GM23248 (cell line): ENCODE results near the gene MS4A10. TPM values are rescaled to one million over a fixed set of nuclear protein-coding genes. Genes with fewer than 3 reads are reported as not detected.

Experiments
- DNase-seq: peaks from one replicate; pipeline ENCODE4 v3.0.0-alpha.2; 2015
- H2AFZ ChIP-seq: fragments of 200-600 bp; sonication (generic); 2 replicates; pipeline ENCODE4 v1.6.1; 2016; ENCODE audit warnings: antibody characterized with exemption
- H3F3A ChIP-seq: fragments of 200-600 bp; sonication (generic); 2 replicates; pipeline ENCODE4 v1.6.1; 2016; ENCODE audit warnings: mild to moderate bottlenecking, antibody characterized with exemption, mixed run types; ENCODE audit not compliant: insufficient read depth
- H3K27ac ChIP-seq: fragments of 200-600 bp; sonication (generic); 2 replicates; pipeline ENCODE4 v1.5.1; 2016; ENCODE audit warnings: mild to moderate bottlenecking
- H3K27me3 ChIP-seq: fragments of 200-600 bp; sonication (generic); replicated peaks from 2 replicates; pipeline ENCODE4 v1.6.1; 2016; ENCODE audit warnings: mild to moderate bottlenecking; ENCODE audit not compliant: insufficient read depth
- H3K36me3 ChIP-seq: fragments of 200-600 bp; sonication (generic); 2 replicates; pipeline ENCODE4 v1.6.1; 2016; ENCODE audit warnings: low read depth, mild to moderate bottlenecking
- H3K4me1 ChIP-seq: fragments of 200-600 bp; sonication (generic); 2 replicates; pipeline ENCODE4 v1.6.1; 2016; ENCODE audit warnings: mild to moderate bottlenecking; ENCODE audit not compliant: insufficient read depth
- H3K4me2 ChIP-seq: fragments of 200-600 bp; sonication (generic); one replicate; pipeline ENCODE4 v1.6.1; 2016; ENCODE audit warnings: mild to moderate bottlenecking; ENCODE audit not compliant: unreplicated experiment
- H3K4me3 ChIP-seq: fragments of 200-600 bp; sonication (generic); 2 replicates; pipeline ENCODE4 v1.5.1; 2016; ENCODE audit warnings: mild to moderate bottlenecking
- H3K79me2 ChIP-seq: fragments of 200-600 bp; sonication (generic); 2 replicates; pipeline ENCODE4 v1.6.1; 2016; ENCODE audit warnings: mild to moderate bottlenecking; ENCODE audit not compliant: insufficient read depth
- H3K9ac ChIP-seq: fragments of 200-600 bp; sonication (generic); 2 replicates; pipeline ENCODE4 v1.6.1; 2016; ENCODE audit warnings: mild to moderate bottlenecking
- H3K9me2 ChIP-seq: fragments of 200-600 bp; sonication (generic); 2 replicates; pipeline ENCODE4 v1.6.1; 2016; ENCODE audit warnings: mixed run types, mild to moderate bottlenecking, moderate library complexity; ENCODE audit not compliant: insufficient read depth
- H3K9me3 ChIP-seq: fragments of 200-600 bp; sonication (generic); one replicate; pipeline ENCODE4 v1.6.1; 2017; ENCODE audit warnings: low read depth
- H4K20me1 ChIP-seq: fragments of 200-600 bp; sonication (generic); 2 replicates; pipeline ENCODE4 v1.6.0; 2016; ENCODE audit not compliant: insufficient read depth
- EZH2 ChIP-seq: fragments of 200-600 bp; sonication (generic); IDR thresholded peaks from 2 replicates; pipeline ENCODE4 v1.6.1; 2018; ENCODE audit warnings: antibody characterized with exemption, mild to moderate bottlenecking; ENCODE audit not compliant: insufficient read depth, poor library complexity, severe bottlenecking
- EZH2phosphoT487 ChIP-seq: fragments of 200-600 bp; sonication (generic); IDR thresholded peaks from 2 replicates; pipeline ENCODE4 v1.6.1; 2018; ENCODE audit warnings: antibody characterized with exemption, moderate library complexity, mild to moderate bottlenecking, low read depth; ENCODE audit not compliant: insufficient read depth
- WGBS, 2 experiments: methylation state at CpG; one replicate each; pipeline ENCODE4 v1.1.6; 2015 to 2017; ENCODE audit warnings: low lambda C conversion rate in 2 of 2, low coverage in 1 of 2; ENCODE audit errors: missing lambda C conversion rate in 2 of 2; 5-methylcytosine and 5-hydroxymethylcytosine counted together
- in situ Hi-C: fragments of 300-500 bp; cut with MboI; formaldehyde crosslinking; loops from 2 replicates; pipeline ENCODE4 v1.15.0; 2020
- polyA plus RNA-seq: library from polyadenylated mRNA; unstranded; fragments of >200 nt; fragmentation: Nextera tagmentation; extraction: Ambion mirVana; gene quantifications from 2 replicates; pipeline ENCODE4 v1.2.1, GENCODE V29; 2016
- total RNA-seq: library from RNA; depleted of rRNA; stranded (reverse); fragments of >200 nt; shearing (Covaris generic); gene quantifications from 2 replicates; pipeline ENCODE4 v1.2.3, GENCODE V29; 2014

Gene MS4A10
- total and polyA plus RNA-seq, 2 experiments from 2014 or later = not detected

- Histone ChIP-seq H2AFZ (no peak overlapping the region), H3K4me1 (no peaks in the 10 kb centered on the region), H3K9me3 (no peaks in the 10 kb centered on the region), H3K79me2 (no peaks in the 10 kb centered on the region), H3K4me3 (no peak overlapping the region), H3F3A (no peaks in the 10 kb centered on the region), H3K27me3 (peaks cover 24% of the 10 kb centered on the region), H3K36me3 (no peaks in the 10 kb centered on the region), H3K9me2 (no peaks in the 10 kb centered on the region), H3K27ac (no peak overlapping the region), H4K20me1 (no peaks in the 10 kb centered on the region), H3K4me2 (no peak overlapping the region), H3K9ac (no peak overlapping the region)
- WGBS, 2 experiments = 71 to 78% methylated on average over 9 to 11 of the region's 11 CpGs
- in situ Hi-C loops = no loop called here
- TF ChIP-seq EZH2phosphoT487 = no peak
- TF ChIP-seq EZH2 = no peak
- no peak for DNase-seq
Measured at GRCh38 chr11:60769811-60770210, 15.3 kb upstream of the MS4A10 start.

GRCh38 chr11:60771146-60771545 is 14.0 kb upstream of the MS4A10 start:
- no peaks in the 10 kb centered on the region for H3K79me2 ChIP-seq
- peaks cover 15% of the 10 kb centered on the region for H3K27me3 ChIP-seq
- H4K20me1 ChIP-seq = no peaks in the 10 kb centered on the region
- no peaks in the 10 kb centered on the region for H3K9me2 ChIP-seq
- in situ Hi-C loops = no loop called here
- H3K27ac ChIP-seq = no peak overlapping the region
- no peak overlapping the region for H3K4me3 ChIP-seq
- no peak for TF ChIP-seq EZH2
- no peak for TF ChIP-seq EZH2phosphoT487
- H3K4me2 ChIP-seq = no peak overlapping the region
- no peaks in the 10 kb centered on the region for H3K9me3 ChIP-seq
- H3K9ac ChIP-seq = no peak overlapping the region
- peaks cover 4% of the 10 kb centered on the region; the same call in 1 of the 2 replicates for H3K4me1 ChIP-seq
- H2AFZ ChIP-seq = no peak overlapping the region
- no peaks in the 10 kb centered on the region for H3K36me3 ChIP-seq
- DNase-seq = no peak
- WGBS, 2 experiments = 63 to 65% methylated on average over 4 of the region's 4 CpGs
- no peaks in the 10 kb centered on the region for H3F3A ChIP-seq

GRCh38 chr11:60771879-60772525 is 13.1 kb upstream of the MS4A10 start:
- Histone ChIP-seq H3K4me1 (peaks cover 7% of the 10 kb centered on the region), H3K79me2 (no peaks in the 10 kb centered on the region), H3K9ac (no peak overlapping the region), H3K4me3 (no peak overlapping the region), H3K9me3 (no peaks in the 10 kb centered on the region), H3K27ac (no peak overlapping the region), H3K9me2 (no peaks in the 10 kb centered on the region), H2AFZ (no peak overlapping the region), H3K27me3 (peaks cover 7% of the 10 kb centered on the region), H4K20me1 (no peaks in the 10 kb centered on the region), H3K36me3 (no peaks in the 10 kb centered on the region), H3K4me2 (no peak overlapping the region), H3F3A (peaks cover 3% of the 10 kb centered on the region)
- 68 to 69% methylated on average over 16 of the region's 16 CpGs for WGBS, 2 experiments
- peak; percentile 25 for DNase-seq
- in situ Hi-C loops = no loop called here
- no peak for TF ChIP-seq EZH2phosphoT487
- no peak for TF ChIP-seq EZH2

- Histone ChIP-seq H2AFZ (no peak overlapping the region), H4K20me1 (no peaks in the 10 kb centered on the region), H3K27ac (no peak overlapping the region), H3K79me2 (no peaks in the 10 kb centered on the region), H3K9ac (no peak overlapping the region), H3K4me1 (peaks cover 13% of the 10 kb centered on the region), H3K36me3 (no peaks in the 10 kb centered on the region), H3K9me3 (no peaks in the 10 kb centered on the region), H3K4me2 (no peak overlapping the region), H3F3A (peaks cover 9% of the 10 kb centered on the region), H3K4me3 (no peak overlapping the region), H3K27me3 (peaks cover 4% of the 10 kb centered on the region; the same call in 1 of the 2 replicates), H3K9me2 (no peaks in the 10 kb centered on the region)
- no peak for TF ChIP-seq EZH2
- TF ChIP-seq EZH2phosphoT487 = no peak
- 66 to 77% methylated on average over 8 of the region's 8 CpGs for WGBS, 2 experiments
- in situ Hi-C loops = no loop called here
- no peak for DNase-seq
Measured at GRCh38 chr11:60772666-60773065, 12.5 kb upstream of the MS4A10 start.
